CD8-positive, alpha-beta memory T cell (primary cell): ENCODE data around the gene PROM2. TPM values are rescaled to one million over a fixed set of nuclear protein-coding genes. Genes with fewer than 3 reads are reported as not detected.
A peak's percentile ranks its signal among the peaks of the same experiment; 100 is the strongest.

Experiments
- CTCF ChIA-PET: fragments of 350-600 bp; sonication (Branson Sonifier 250); formaldehyde crosslinking; loops from one replicate; lab custom pipeline; 2021; ENCODE audit warnings: antibody characterized with exemption; lab: Charles Lee
- POLR2A ChIA-PET: fragments of 350-600 bp; sonication (Branson Sonifier 250); formaldehyde crosslinking; loops from one replicate; lab custom pipeline; 2021; ENCODE audit warnings: antibody characterized with exemption; lab: Charles Lee
- DNase-seq, 5 donors: peaks; one replicate each; pipeline versions ENCODE4 v3.0.0 to v3.0.0-alpha.2; 2020 to 2022; ENCODE audit warnings: mixed read lengths in 1 of 5
- H3K27ac ChIP-seq: one replicate; pipeline ENCODE4 v1.7.0; 2013; ENCODE audit warnings: low read depth, mild to moderate bottlenecking, low read length, moderate library complexity
- H3K27me3 ChIP-seq: 2 replicates; pipeline ENCODE4 v1.7.0; 2013; ENCODE audit warnings: low read length, mild to moderate bottlenecking; ENCODE audit not compliant: insufficient read depth, poor library complexity, severe bottlenecking
- H3K36me3 ChIP-seq: 2 replicates; pipeline ENCODE4 v1.7.0; 2013; ENCODE audit warnings: mild to moderate bottlenecking, low read length, moderate library complexity; ENCODE audit not compliant: insufficient read depth
- H3K4me1 ChIP-seq: 2 replicates; pipeline ENCODE4 v1.7.0; 2013; ENCODE audit warnings: mild to moderate bottlenecking, low read length, moderate library complexity; ENCODE audit not compliant: insufficient read depth
- H3K4me3 ChIP-seq: 2 replicates; pipeline ENCODE4 v1.7.0; 2013; ENCODE audit warnings: mild to moderate bottlenecking, low read length
- H3K9me3 ChIP-seq: 2 replicates; pipeline ENCODE4 v1.7.0; 2013; ENCODE audit warnings: mild to moderate bottlenecking, low read length
- H3K27ac Mint-ChIP-seq, 8 donors: one replicate each; pipeline ENCODE4 v1.8.0; 2020 to 2021; ENCODE audit warnings: mixed read lengths in 8 of 8, mild to moderate bottlenecking in 6 of 8, inconsistent platforms in 3 of 8, moderate library complexity in 3 of 8
- H3K27me3 Mint-ChIP-seq, 2 donors: one replicate each; pipeline ENCODE4 v1.8.0; 2020 to 2021; ENCODE audit warnings: mixed read lengths in 2 of 2, mild to moderate bottlenecking in 1 of 2, moderate library complexity in 1 of 2
- H3K36me3 Mint-ChIP-seq, 3 donors: one replicate each; pipeline ENCODE4 v1.8.0; 2020 to 2021; ENCODE audit warnings: mixed read lengths in 3 of 3, inconsistent platforms in 1 of 3, mild to moderate bottlenecking in 1 of 3
- H3K4me1 Mint-ChIP-seq, 3 donors: one replicate each; pipeline ENCODE4 v1.8.0; 2020 to 2021; ENCODE audit warnings: mixed read lengths in 3 of 3, inconsistent platforms in 1 of 3, mild to moderate bottlenecking in 1 of 3
- H3K4me3 Mint-ChIP-seq, 7 donors: one replicate each; pipeline ENCODE4 v1.8.0; 2020 to 2021; ENCODE audit warnings: mixed read lengths in 7 of 7, mild to moderate bottlenecking in 6 of 7, moderate library complexity in 4 of 7, inconsistent platforms in 2 of 7
- H3K9me3 Mint-ChIP-seq, 5 donors: one replicate each; pipeline ENCODE4 v1.8.0; 2020 to 2022; ENCODE audit warnings: mixed read lengths in 5 of 5, mild to moderate bottlenecking in 3 of 5, moderate library complexity in 2 of 5, inconsistent platforms in 1 of 5
- polyA plus RNA-seq: library from polyadenylated mRNA; unstranded; fragments of 300-500 nt; fragmentation: Illumina TruSeq; gene quantifications from one replicate; pipeline ENCODE4 v1.2.3, GENCODE V29; 2021
- total RNA-seq, 2 experiments: library from RNA; stranded (reverse); gene quantifications; one replicate each; pipeline ENCODE4 v1.2.3, GENCODE V29; 2021

Gene PROM2
- total and polyA plus RNA-seq, 3 experiments from 2014 or later = 0.18 to 0.46 TPM; not detected in 1

GRCh38 chr2:95295376-95295775, 21.1 kb downstream of the PROM2 start:
- DNase-seq = no peak
- Mint-ChIP-seq H3K36me3 (peaks cover 0 to 7% (median 0%) of the 10 kb centered on the region in 3 donors), H3K9me3 (peaks cover 4 to 15% (median 11%) of the 10 kb centered on the region in 5 donors), H3K27ac (no peak overlapping the region), H3K4me1 (no peaks in the 10 kb centered on the region), H3K4me3 (no peak overlapping the region), H3K27me3 (peaks cover 7 to 9% of the 10 kb centered on the region in 2 donors)
- ChIA-PET CTCF (no interaction called here), POLR2A (no interaction called here)
- Histone ChIP-seq H3K4me1 (no peaks in the 10 kb centered on the region), H3K9me3 (no peaks in the 10 kb centered on the region), H3K4me3 (no peak overlapping the region), H3K27ac (no peak overlapping the region), H3K36me3 (no peaks in the 10 kb centered on the region), H3K27me3 (no peaks in the 10 kb centered on the region)

- peaks cover 0 to 9% (median 6%) of the 10 kb centered on the region in 5 donors for H3K9me3 Mint-ChIP-seq
- Histone ChIP-seq H3K36me3 (no peaks in the 10 kb centered on the region), H3K9me3 (no peaks in the 10 kb centered on the region), H3K4me3 (no peak overlapping the region), H3K27me3 (no peaks in the 10 kb centered on the region), H3K4me1 (no peaks in the 10 kb centered on the region), H3K27ac (no peak overlapping the region)
- H3K4me3 Mint-ChIP-seq = no peak overlapping the region
- ChIA-PET POLR2A (no interaction called here), CTCF (no interaction called here)
- H3K27me3 Mint-ChIP-seq = peaks cover 7 to 9% of the 10 kb centered on the region in 2 donors
- H3K27ac Mint-ChIP-seq = peak overlapping the region in 1 of 8 donors; percentile 64
- H3K36me3 Mint-ChIP-seq = peaks cover 0 to 3% (median 0%) of the 10 kb centered on the region in 3 donors
- DNase-seq = no peak
- H3K4me1 Mint-ChIP-seq = no peaks in the 10 kb centered on the region
Measured at GRCh38 chr2:95296011-95296410, 21.8 kb downstream of the PROM2 start.

GRCh38 chr2:95296880-95297487, 22.7 kb downstream of the PROM2 start, which contains the start of gene KCNIP3:
TSS of gene KCNIP3 (plus strand) at chr2:95297347. CDS start at chr2:95297439, 92 bp downstream.
- no peak for DNase-seq
- Histone ChIP-seq H3K9me3 (no peaks in the 10 kb centered on the region), H3K27me3 (no peaks in the 10 kb centered on the region), H3K4me1 (no peaks in the 10 kb centered on the region), H3K36me3 (no peaks in the 10 kb centered on the region), H3K4me3 (no peak within 1 kb of the TSS), H3K27ac (no peak within 1 kb of the TSS)
- Mint-ChIP-seq H3K27me3 (peaks cover 7 to 8% of the 10 kb centered on the region in 2 donors), H3K9me3 (peaks cover 0 to 4% (median 2%) of the 10 kb centered on the region in 5 donors), H3K4me1 (no peaks in the 10 kb centered on the region), H3K4me3 (no peak within 1 kb of the TSS), H3K27ac (peak within 1 kb of the TSS in 1 of 8 donors; percentile 61), H3K36me3 (no peaks in the 10 kb centered on the region)
- ChIA-PET POLR2A (no interaction called here), CTCF (no interaction called here)

DNA sequence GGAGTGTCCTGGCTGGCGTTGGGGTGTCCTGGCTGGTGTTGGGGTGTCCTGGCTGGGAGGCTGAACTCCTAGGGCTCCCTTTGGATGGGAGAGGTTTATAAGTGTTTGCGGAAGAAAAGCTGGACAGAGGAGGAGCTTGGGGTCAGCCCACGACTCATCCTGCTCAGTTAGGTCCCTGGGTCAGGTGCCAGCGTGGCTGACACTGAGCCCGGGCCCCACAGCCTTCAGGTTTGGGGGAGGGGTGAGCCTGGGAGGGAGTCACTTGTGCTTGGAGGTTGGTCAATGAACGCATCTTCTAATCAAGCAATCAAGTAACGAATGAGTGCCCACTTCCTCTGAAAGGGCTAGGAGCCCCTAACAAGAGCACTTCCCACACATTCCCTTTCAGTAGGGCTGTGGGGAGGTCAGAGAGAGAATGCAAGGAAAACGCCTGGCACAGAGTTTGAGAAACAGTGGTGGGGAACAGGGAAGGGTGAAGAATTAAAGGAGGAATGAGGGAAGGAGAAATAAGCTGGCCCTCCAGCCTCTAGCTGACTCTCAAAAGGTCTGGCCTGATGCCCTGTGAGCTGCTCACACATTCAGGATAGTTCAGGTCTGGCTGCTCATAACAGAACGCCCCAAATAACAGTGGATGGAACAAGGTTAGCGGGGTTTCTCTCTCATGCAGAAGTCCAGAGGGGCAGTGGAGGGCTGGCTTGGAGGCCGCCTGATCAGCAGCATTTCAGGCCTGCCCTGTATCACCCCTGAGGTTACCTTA, 23.6 kb downstream of the PROM2 start:
- peaks cover 0 to 2% (median 0%) of the 10 kb centered on the region in 5 donors for H3K9me3 Mint-ChIP-seq

GRCh38 chr2:95298486-95299111, 24.4 kb downstream of the PROM2 start:
- Histone ChIP-seq H3K4me3 (no peak overlapping the region), H3K4me1 (no peaks in the 10 kb centered on the region), H3K9me3 (no peaks in the 10 kb centered on the region), H3K36me3 (no peaks in the 10 kb centered on the region), H3K27me3 (no peaks in the 10 kb centered on the region), H3K27ac (no peak overlapping the region)
- DNase-seq = no peak
- Mint-ChIP-seq H3K4me3 (no peak overlapping the region), H3K4me1 (no peaks in the 10 kb centered on the region), H3K36me3 (no peaks in the 10 kb centered on the region), H3K27ac (no peak overlapping the region), H3K27me3 (peaks cover 6 to 7% of the 10 kb centered on the region in 2 donors), H3K9me3 (no peaks in the 10 kb centered on the region)
- ChIA-PET CTCF (interaction anchor here (1.0 kb wide), 1 partner anchor 32 kb away, joined by 3 read pairs; no protein-coding TSS in a partner anchor), POLR2A (no interaction called here)

More for the DNA sequence above, 23.6 kb downstream of the PROM2 start:
- Histone ChIP-seq H3K4me1 (no peaks in the 10 kb centered on the region), H3K9me3 (no peaks in the 10 kb centered on the region), H3K4me3 (no peak overlapping the region), H3K36me3 (no peaks in the 10 kb centered on the region), H3K27me3 (no peaks in the 10 kb centered on the region), H3K27ac (no peak overlapping the region)
- no peaks in the 10 kb centered on the region for H3K4me1 Mint-ChIP-seq
- CTCF ChIA-PET = no interaction called here
- DNase-seq = no peak
- POLR2A ChIA-PET = no interaction called here
- no peaks in the 10 kb centered on the region for H3K36me3 Mint-ChIP-seq
- peaks cover 6 to 7% of the 10 kb centered on the region in 2 donors for H3K27me3 Mint-ChIP-seq
- H3K4me3 Mint-ChIP-seq = no peak overlapping the region
- H3K27ac Mint-ChIP-seq = peak overlapping the region in 1 of 8 donors; percentile 61

DNA sequence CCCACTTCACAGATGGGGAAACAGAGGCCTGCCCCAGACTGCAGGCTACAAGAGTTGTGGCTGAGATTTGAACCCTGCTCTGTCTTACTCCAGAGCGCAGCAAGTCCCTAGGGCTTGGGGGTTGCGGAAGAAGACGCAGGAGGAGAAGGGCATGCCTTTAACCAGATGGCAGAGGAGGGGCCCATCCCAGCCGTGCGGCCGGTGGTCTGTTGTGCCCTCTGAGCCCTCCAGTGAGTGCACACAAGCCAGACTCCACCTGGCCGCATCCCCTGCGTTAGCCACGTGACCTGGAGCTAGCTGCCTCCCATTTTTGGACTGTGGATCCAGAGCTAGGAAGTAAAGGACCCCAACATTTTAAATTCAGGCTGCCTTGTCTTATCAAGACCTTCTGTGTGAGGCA, 25.7 kb downstream of the PROM2 start:
- H3K4me1 ChIP-seq = no peaks in the 10 kb centered on the region
- ChIA-PET POLR2A (no interaction called here), CTCF (no interaction called here)
- H3K27ac ChIP-seq = no peak overlapping the region
- no peaks in the 10 kb centered on the region for H3K4me1 Mint-ChIP-seq
- H3K27me3 ChIP-seq = no peaks in the 10 kb centered on the region
- peaks cover 2 to 7% of the 10 kb centered on the region in 2 donors for H3K27me3 Mint-ChIP-seq
- no peak overlapping the region for H3K27ac Mint-ChIP-seq
- no peaks in the 10 kb centered on the region for H3K9me3 Mint-ChIP-seq
- DNase-seq = no peak
- H3K4me3 Mint-ChIP-seq = no peak overlapping the region
- H3K4me3 ChIP-seq = no peak overlapping the region
- no peaks in the 10 kb centered on the region for H3K36me3 Mint-ChIP-seq
- H3K9me3 ChIP-seq = no peaks in the 10 kb centered on the region
- no peaks in the 10 kb centered on the region for H3K36me3 ChIP-seq

GRCh38 chr2:95300450-95300849, 26.2 kb downstream of the PROM2 start:
- Mint-ChIP-seq H3K27me3 (peaks cover 2 to 7% of the 10 kb centered on the region in 2 donors), H3K27ac (no peak overlapping the region), H3K36me3 (no peaks in the 10 kb centered on the region), H3K4me1 (no peaks in the 10 kb centered on the region), H3K4me3 (no peak overlapping the region), H3K9me3 (no peaks in the 10 kb centered on the region)
- ChIA-PET POLR2A (no interaction called here), CTCF (no interaction called here)
- no peak overlapping the region for H3K4me3 ChIP-seq
- no peaks in the 10 kb centered on the region for H3K27me3 ChIP-seq
- no peaks in the 10 kb centered on the region for H3K36me3 ChIP-seq
- H3K9me3 ChIP-seq = no peaks in the 10 kb centered on the region
- no peaks in the 10 kb centered on the region for H3K4me1 ChIP-seq
- H3K27ac ChIP-seq = no peak overlapping the region
- DNase-seq = no peak

- CTCF ChIA-PET = no interaction called here
- H3K4me1 Mint-ChIP-seq = no peaks in the 10 kb centered on the region
- H3K36me3 Mint-ChIP-seq = no peaks in the 10 kb centered on the region
- Histone ChIP-seq H3K9me3 (no peaks in the 10 kb centered on the region), H3K27ac (no peak overlapping the region), H3K36me3 (no peaks in the 10 kb centered on the region), H3K4me3 (no peak overlapping the region), H3K27me3 (no peaks in the 10 kb centered on the region), H3K4me1 (no peaks in the 10 kb centered on the region)
- DNase-seq = no peak
- POLR2A ChIA-PET = no interaction called here
- no peak overlapping the region for H3K4me3 Mint-ChIP-seq
- H3K27ac Mint-ChIP-seq = no peak overlapping the region
- H3K27me3 Mint-ChIP-seq = peaks cover 2 to 7% of the 10 kb centered on the region in 2 donors
- no peaks in the 10 kb centered on the region for H3K9me3 Mint-ChIP-seq
Measured at GRCh38 chr2:95301186-95301585, 26.9 kb downstream of the PROM2 start.
